Activated naive CD8-positive, alpha-beta T cell treated with anti-CD3 and anti-CD28 coated beads, Interleukin-2, amount 10 ng/mL, durations not matched to agents 7 days and 5 days (primary cell): ENCODE data around the gene HAUS2. TPM values are rescaled to one million over a fixed set of nuclear protein-coding genes. Genes with fewer than 3 reads are reported as not detected.
A peak's percentile ranks its signal among the peaks of the same experiment; 100 is the strongest.
"Not testable (repeated sequence)": the region's sequence is repeated elsewhere in the genome, so short reads cannot be mapped to it uniquely, and the experiment has no call there.

Experiments used
- ATAC-seq: fragments of 150-1000 bp; cut with Tn5 transposase; one replicate; pipeline ENCODE4 v1.10.0; 2021; ENCODE audit warnings: low read depth, moderate library complexity
- POLR2A ChIA-PET: fragments of 350-600 bp; sonication (Branson Sonifier 250); formaldehyde crosslinking; loops from one replicate; lab custom pipeline; 2021; ENCODE audit warnings: antibody characterized with exemption; lab: Charles Lee
- DNase-seq: peaks from one replicate; pipeline ENCODE4 v3.0.0; 2021
- H3K27ac Mint-ChIP-seq: one replicate; pipeline ENCODE4 v1.8.0; 2022; ENCODE audit warnings: mild to moderate bottlenecking, mixed read lengths
- H3K27me3 Mint-ChIP-seq: one replicate; pipeline ENCODE4 v1.8.0; 2022; ENCODE audit warnings: mild to moderate bottlenecking, moderate library complexity, mixed read lengths
- H3K36me3 Mint-ChIP-seq: one replicate; pipeline ENCODE4 v1.8.0; 2021; ENCODE audit warnings: mild to moderate bottlenecking, mixed read lengths
- H3K4me1 Mint-ChIP-seq: one replicate; pipeline ENCODE4 v1.8.0; 2021; ENCODE audit warnings: mixed read lengths
- H3K4me3 Mint-ChIP-seq: one replicate; pipeline ENCODE4 v1.8.0; 2022; ENCODE audit warnings: mild to moderate bottlenecking, moderate library complexity, mixed read lengths
- H3K9me3 Mint-ChIP-seq: one replicate; pipeline ENCODE4 v1.8.0; 2021; ENCODE audit warnings: mixed read lengths
- total RNA-seq, 2 experiments: library from RNA; stranded (reverse); gene quantifications; one replicate each; pipeline ENCODE4 v1.2.3, GENCODE V29; 2021

HAUS2 gene
- total RNA-seq, 2 experiments from 2014 or later: 28.7 to 30.2 TPM

DNA sequence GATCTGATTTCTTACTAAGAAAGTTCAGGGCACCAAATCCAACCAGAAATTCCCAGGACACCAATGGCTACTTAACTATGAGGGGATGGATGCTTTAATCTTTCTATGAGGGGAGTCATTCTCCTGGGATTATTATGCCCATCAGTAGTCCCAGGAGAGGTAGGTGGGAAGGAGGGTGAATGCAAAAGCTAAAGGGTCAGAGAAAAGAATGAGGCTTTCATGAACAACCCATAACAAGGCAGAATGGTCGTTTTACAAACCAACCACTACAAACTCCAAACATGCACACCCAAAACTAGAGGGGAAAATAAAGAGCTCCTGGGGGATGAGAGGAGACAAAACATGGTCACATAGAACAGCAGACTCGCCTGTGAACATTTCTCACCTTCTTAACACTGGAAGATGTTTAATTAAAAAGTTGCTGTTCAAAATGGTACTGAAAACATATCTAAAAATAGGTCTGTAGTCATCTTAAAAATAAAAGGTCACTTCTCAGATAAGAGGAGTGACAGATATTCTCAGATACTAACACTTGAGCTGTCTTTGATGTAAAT is 30.4 kb downstream of the HAUS2 start:
- H3K36me3 Mint-ChIP-seq: peaks cover 1% of the 10 kb centered on the region
- H3K4me1 Mint-ChIP-seq: peaks cover 45% of the 10 kb centered on the region
- no peak overlapping the region for H3K4me3 Mint-ChIP-seq
- no peak for ATAC-seq
- H3K27ac Mint-ChIP-seq: no peak overlapping the region
- POLR2A ChIA-PET: interaction anchor here (0.6 kb wide), 1 partner anchor 1200 kb away, joined by 3 read pairs; no protein-coding TSS in a partner anchor
- no peaks in the 10 kb centered on the region for H3K9me3 Mint-ChIP-seq
- H3K27me3 Mint-ChIP-seq: peaks cover 7% of the 10 kb centered on the region
- no peak for DNase-seq

DNA sequence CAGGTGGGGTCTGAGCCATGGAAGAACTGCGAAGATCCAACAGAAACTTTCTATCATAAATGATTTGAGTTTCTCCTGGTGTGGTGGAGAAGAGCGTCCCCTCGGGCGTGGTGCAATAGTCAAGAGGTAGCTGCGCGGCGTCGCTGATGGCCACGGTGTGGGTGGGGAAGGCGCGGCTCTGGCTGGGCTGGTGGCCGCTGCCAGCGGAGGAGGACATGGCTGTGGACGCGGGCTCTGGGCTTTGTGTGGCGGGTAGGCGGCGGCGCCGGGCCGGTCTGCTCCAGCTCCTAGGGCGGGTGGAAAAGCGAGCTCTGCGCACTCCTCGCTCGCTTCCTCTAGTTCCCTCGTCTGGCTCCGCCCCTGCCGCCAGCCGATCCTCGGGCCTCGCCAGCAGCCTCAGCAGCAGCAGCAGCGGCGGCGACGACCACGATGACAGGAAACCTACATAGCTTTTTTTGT is 32.7 kb downstream of the HAUS2 start:
- H3K36me3 Mint-ChIP-seq: peaks cover 9% of the 10 kb centered on the region
- peak overlapping the region; percentile 87 for H3K27ac Mint-ChIP-seq
- ATAC-seq (peak; percentile 100), DNase-seq (peak; percentile 86)
- H3K27me3 Mint-ChIP-seq: peaks cover 7% of the 10 kb centered on the region
- H3K4me1 Mint-ChIP-seq: peaks cover 37% of the 10 kb centered on the region
- H3K4me3 Mint-ChIP-seq: peak overlapping the region; percentile 87
- POLR2A ChIA-PET: interaction anchor here (1.0 to 3.2 kb wide), 8 partner anchors 24 to 156 kb away, joined by 3 to 23 read pairs (median 4); partner anchors contain the start of genes CDAN1, HAUS2, LRRC57 and ZNF106
- H3K9me3 Mint-ChIP-seq: no peaks in the 10 kb centered on the region

DNA sequence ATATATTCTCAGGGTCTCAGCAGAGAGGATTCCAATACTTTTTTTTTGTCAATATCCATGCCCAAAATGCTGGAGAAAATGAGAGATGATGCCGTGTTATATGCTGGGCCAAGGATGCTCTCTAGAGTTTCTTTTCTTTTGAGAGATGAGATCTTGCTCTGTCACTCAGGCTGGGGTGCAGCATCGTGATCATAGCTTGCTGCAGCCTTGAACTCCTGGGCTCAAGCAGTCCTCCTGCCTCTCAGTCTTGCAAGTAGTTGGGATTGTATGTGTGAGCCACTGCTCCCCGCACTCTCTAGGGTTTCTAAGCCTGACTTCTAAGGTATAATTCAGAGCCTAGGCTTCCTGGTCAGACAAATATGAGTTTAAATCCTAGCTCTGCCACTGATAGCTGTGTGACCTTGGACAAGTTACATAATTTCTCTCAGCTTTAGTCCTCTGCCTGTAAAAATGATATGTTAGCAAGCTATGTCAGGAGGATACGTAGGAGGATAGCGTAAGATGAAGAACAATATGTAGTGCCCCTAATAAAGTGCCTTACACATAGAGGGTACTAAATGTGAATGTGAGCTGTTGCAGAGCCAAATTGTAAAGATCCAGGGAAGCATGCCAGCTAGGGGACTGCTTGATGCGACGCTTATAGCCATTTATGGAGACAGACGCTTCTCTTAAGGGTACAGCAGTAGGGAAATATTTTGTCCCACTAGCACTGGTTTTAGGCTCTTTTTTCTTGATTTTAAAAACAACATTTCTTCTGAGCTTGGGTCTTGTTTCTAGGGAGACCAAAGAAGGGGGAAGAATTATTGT is 34.1 kb downstream of the HAUS2 start:
- Mint-ChIP-seq H3K36me3 (peaks cover 9% of the 10 kb centered on the region), H3K27ac (peak overlapping the region; percentile 8), H3K9me3 (no peaks in the 10 kb centered on the region), H3K4me3 (no peak overlapping the region), H3K4me1 (peaks cover 28% of the 10 kb centered on the region), H3K27me3 (peaks cover 7% of the 10 kb centered on the region)
- ATAC-seq: no peak
- no peak for DNase-seq
- POLR2A ChIA-PET: interaction anchor here (1.0 to 3.2 kb wide), 3 partner anchors 23 to 34 kb away, joined by 4 to 23 read pairs (median 15); partner anchors contain the start of genes HAUS2 and LRRC57

DNA sequence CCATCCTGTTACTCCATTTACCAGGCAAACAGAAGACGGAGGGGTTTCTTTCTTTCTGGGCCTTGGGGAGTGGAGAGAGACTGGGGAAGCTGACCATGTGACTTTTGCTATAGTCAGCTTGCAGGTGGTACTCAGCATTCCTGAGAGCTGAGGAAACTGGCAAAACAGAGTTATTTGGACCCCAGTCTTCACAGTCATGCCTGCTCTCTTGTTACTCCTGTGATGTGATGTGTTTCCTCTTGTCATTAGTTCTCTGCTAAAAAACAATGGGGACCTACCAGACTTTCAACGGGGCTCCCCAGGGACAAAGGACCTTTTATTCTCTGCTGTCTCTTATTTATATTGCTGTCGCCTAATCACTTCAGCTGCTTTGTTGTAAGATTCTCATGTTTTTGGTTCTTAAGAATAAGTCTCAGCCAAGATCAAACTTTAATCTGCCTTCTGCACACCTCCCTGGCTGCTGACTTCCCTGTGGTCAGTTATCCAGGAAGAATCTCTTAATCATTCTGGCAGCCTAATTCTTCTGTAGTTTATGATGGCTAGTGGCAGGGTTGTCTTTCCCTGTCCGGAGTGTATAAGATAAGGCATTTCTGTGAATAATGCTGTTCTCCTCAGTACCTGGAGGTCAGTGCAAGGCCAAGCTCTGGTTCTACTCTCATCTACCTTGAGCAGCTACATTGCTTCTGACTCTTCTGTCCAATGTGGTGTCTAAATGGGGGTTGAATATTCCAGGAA is 35.6 kb downstream of the HAUS2 start:
- POLR2A ChIA-PET: no interaction called here

DNA sequence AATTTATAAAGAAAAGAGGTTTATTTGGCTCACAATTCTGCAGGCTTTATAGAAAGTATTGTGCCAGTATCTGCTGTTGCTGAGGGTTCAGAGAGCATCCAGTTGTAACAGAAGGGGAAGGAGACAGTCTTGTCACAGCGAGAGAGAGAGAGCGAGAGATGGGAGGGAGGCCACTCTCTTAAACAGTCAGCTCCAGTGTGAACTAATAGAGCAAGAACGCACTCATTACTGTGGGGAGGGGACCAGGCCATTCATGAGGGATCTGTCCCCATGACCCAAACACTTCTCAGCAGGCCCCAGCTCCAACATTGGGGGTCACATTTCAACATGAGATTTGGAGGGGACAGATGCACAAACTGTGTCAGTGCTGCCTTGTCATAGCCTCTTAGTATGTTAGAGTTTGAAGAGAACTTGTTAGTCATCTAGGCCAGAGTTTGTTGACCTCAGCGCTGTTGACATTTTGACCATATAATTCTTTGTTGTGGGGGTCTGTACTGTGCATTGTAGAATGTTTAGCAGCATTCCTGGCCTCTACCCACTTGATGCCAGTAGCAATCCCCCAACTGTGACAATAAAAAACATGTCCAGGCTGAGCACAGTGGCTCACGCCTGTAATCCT is 42.1 kb downstream of the HAUS2 start:
- H3K27ac Mint-ChIP-seq: no peak overlapping the region
- H3K4me3 Mint-ChIP-seq: no peak overlapping the region
- H3K9me3 Mint-ChIP-seq: no peaks in the 10 kb centered on the region
- peaks cover 27% of the 10 kb centered on the region for H3K36me3 Mint-ChIP-seq
- ATAC-seq (no peak), DNase-seq (no peak)
- no peaks in the 10 kb centered on the region for H3K4me1 Mint-ChIP-seq
- POLR2A ChIA-PET: interaction anchor here (1.8 kb wide), 1 partner anchor 15 kb away, joined by 10 read pairs; the partner anchor contains the start of gene STARD9
- no peaks in the 10 kb centered on the region for H3K27me3 Mint-ChIP-seq

More for the DNA sequence above, 35.6 kb downstream of the HAUS2 start:
- Mint-ChIP-seq H3K27ac (no peak overlapping the region), H3K36me3 (peaks cover 16% of the 10 kb centered on the region), H3K4me3 (no peak overlapping the region), H3K27me3 (peaks cover 6% of the 10 kb centered on the region), H3K9me3 (no peaks in the 10 kb centered on the region), H3K4me1 (peaks cover 25% of the 10 kb centered on the region)
- DNase-seq: no peak
- ATAC-seq: no peak

DNA sequence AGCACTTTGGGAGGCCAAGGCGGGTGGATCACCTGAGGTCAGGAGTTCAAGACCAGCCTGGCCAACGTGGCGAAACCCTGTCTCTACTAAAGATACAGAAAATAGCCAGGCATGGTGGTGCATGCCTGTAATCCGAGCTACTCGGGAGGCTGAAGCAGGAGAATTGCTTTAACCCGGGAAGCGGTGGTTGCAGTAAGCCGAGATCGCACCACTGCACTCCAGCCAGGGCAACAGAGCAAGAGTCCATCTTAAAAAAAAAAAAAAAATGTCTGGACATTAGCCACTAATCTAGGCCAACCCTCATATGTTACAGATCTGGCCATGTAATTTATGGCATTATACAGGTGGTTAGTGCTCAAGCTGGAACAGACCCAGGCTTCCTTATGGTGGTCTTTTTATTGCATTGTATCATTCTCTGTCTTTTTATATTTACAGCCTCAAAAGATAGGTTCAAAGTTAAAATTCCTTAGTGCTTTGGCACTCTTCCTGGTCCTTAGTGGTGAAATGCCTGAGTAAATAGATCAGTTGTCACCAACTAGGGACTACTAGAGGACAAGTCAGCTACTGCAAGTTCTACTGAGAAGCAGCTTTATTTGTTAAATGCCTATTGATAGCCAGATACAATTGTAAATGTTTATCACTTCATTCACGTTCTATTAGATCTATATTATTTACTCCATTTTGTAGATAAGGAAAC is 42.7 kb downstream of the HAUS2 start:
- no peaks in the 10 kb centered on the region for H3K9me3 Mint-ChIP-seq
- no peaks in the 10 kb centered on the region for H3K4me1 Mint-ChIP-seq
- DNase-seq (no peak), ATAC-seq (no peak)
- peaks cover 24% of the 10 kb centered on the region for H3K36me3 Mint-ChIP-seq
- POLR2A ChIA-PET: interaction anchor here (0.6 to 1.8 kb wide), 2 partner anchors 16 to 1058 kb away, joined by 3 to 10 read pairs; partner anchors contain the start of gene STARD9
- no peaks in the 10 kb centered on the region for H3K27me3 Mint-ChIP-seq
- H3K27ac Mint-ChIP-seq: no peak overlapping the region
- no peak overlapping the region for H3K4me3 Mint-ChIP-seq

DNA sequence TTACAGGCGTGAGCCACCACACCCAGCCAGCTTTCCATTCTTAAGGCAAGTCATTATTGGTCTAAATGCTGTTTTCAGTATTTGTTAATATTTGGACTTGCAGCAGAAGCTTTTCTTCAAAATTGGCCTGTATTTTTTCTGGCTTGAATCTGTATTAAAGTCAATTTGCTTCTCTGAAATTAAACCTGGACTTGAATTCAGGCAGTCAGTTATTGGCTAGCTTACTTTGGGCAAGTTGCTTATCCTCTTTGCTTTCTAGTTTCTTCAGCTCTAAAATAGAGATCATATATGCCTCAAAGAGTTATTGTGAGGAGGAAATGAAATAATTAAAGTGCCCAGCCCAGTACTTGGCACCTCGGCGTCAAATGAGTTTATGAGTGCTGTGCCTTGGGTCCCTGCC is 44.1 kb downstream of the HAUS2 start:
- Mint-ChIP-seq H3K36me3 (peaks cover 25% of the 10 kb centered on the region), H3K4me1 (no peaks in the 10 kb centered on the region), H3K27ac (no peak overlapping the region), H3K27me3 (no peaks in the 10 kb centered on the region), H3K9me3 (no peaks in the 10 kb centered on the region), H3K4me3 (no peak overlapping the region)
- DNase-seq (no peak), ATAC-seq (no peak)
- POLR2A ChIA-PET: interaction anchor here (0.7 kb wide), 1 partner anchor 512 kb away, joined by 3 read pairs; no protein-coding TSS in a partner anchor

DNA sequence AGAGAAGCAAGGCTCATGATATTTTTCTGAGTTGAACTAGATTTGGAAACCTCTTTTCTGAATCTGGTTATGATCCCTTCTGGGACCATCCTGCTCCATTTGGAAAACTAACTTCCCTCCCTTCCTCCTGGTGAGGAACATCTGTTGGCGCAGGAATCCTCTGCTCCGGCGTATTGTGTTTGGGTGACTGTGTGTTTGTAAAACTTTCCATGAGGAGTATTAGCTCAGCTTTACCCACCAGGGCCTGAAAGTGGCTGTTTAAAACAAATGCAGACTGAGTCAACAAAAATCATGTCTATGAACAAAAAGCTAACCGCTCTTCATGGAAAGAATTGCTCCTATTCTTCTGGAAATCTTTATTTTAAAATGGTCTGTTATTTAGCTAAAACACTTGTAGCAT is 44.5 kb downstream of the HAUS2 start:
- H3K36me3 Mint-ChIP-seq: peaks cover 23% of the 10 kb centered on the region
- POLR2A ChIA-PET: interaction anchor here (0.7 to 1.8 kb wide), 2 partner anchors 12 to 513 kb away, joined by 3 to 4 read pairs; no protein-coding TSS in a partner anchor

DNA sequence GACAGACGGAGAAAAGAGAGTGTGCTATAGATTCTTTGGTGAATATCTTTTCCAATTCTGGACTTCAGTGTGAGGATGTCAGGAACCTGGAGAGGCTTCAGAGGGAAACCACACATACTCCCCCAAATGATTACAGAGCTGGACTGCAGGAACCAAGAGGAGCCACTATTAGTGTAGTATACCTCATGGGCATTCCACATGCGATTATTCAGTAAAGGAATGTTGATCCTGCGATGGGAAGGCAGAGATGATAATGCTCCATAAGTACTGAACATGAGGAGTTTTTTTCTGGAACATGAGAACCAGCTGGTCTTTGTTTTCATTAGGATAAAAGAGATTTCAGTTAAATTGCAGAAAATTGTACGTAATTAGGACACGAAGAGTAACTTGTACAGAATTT is 45.5 kb downstream of the HAUS2 start:
- Mint-ChIP-seq H3K36me3 (peaks cover 19% of the 10 kb centered on the region), H3K9me3 (no peaks in the 10 kb centered on the region), H3K27me3 (no peaks in the 10 kb centered on the region), H3K4me3 (no peak overlapping the region), H3K4me1 (no peaks in the 10 kb centered on the region), H3K27ac (no peak overlapping the region)
- ATAC-seq: no peak
- POLR2A ChIA-PET: interaction anchor here (1.8 kb wide), 1 partner anchor 11 kb away, joined by 4 read pairs; no protein-coding TSS in a partner anchor
- no peak for DNase-seq

More for the DNA sequence above, 44.5 kb downstream of the HAUS2 start:
- H3K9me3 Mint-ChIP-seq: no peaks in the 10 kb centered on the region
- no peak for DNase-seq
- no peak overlapping the region for H3K4me3 Mint-ChIP-seq
- ATAC-seq: no peak
- no peak overlapping the region for H3K27ac Mint-ChIP-seq
- no peaks in the 10 kb centered on the region for H3K4me1 Mint-ChIP-seq
- no peaks in the 10 kb centered on the region for H3K27me3 Mint-ChIP-seq

DNA sequence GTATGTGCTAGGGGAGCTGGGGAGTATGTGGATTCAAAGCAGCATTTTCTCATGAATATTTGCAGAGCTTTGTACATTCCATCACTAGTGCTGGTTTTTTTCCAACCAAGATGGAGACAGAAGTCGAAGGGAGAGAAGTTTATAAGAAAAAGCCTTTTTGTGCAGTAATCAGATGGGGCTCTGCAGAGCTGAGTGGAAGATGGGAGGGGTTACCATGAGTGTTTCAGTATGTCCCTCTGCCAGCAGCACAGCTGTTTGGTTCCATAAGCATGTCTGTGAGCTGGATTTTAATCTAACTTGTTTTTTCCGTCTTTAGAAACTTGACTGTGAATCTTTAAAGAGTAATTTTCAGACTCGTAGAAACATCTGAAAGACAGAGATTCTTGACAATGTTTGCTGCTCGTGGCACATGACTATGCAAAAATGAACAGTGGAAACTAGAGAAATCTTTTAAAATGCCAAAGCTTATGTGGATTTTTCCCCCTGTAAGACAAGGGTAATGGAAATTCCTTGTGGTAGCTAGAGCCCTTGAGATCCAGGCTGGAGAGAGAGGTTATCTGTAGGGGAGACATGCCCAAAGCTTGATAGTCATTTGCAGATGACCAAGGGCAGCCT is 47.1 kb downstream of the HAUS2 start:
- no peaks in the 10 kb centered on the region for H3K9me3 Mint-ChIP-seq
- H3K4me1 Mint-ChIP-seq: no peaks in the 10 kb centered on the region
- H3K36me3 Mint-ChIP-seq: peaks cover 17% of the 10 kb centered on the region
- no peak for ATAC-seq
- H3K27me3 Mint-ChIP-seq: no peaks in the 10 kb centered on the region
- POLR2A ChIA-PET: no interaction called here
- DNase-seq: no peak
- no peak overlapping the region for H3K27ac Mint-ChIP-seq
- H3K4me3 Mint-ChIP-seq: no peak overlapping the region

DNA sequence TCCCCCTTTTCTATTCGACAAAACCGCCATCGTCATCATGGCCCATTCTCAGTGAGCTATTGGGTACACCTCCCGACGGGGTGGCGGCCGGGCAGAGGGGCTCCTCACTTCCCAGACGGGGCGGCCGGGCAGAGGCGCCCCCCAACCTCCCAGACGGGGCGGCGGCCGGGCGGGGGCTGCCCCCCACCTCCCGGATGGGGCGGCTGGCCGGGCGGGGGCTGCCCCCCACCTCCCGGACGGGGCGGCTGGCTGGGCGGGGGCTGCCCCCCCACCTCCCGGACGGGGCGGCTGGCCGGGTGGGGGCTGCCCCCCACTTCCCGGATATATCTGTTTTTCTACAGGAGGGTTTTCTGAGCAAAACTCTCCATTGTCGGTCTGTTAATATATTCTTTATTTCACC is 52.7 kb downstream of the HAUS2 start:
- H3K27ac Mint-ChIP-seq, H3K9me3 Mint-ChIP-seq, ATAC-seq, H3K27me3 Mint-ChIP-seq, H3K4me3 Mint-ChIP-seq, POLR2A ChIA-PET, DNase-seq: not testable (repeated sequence)
- H3K4me1 Mint-ChIP-seq: peaks cover 24% of the 10 kb centered on the region
- H3K36me3 Mint-ChIP-seq: peaks cover 18% of the 10 kb centered on the region

DNA sequence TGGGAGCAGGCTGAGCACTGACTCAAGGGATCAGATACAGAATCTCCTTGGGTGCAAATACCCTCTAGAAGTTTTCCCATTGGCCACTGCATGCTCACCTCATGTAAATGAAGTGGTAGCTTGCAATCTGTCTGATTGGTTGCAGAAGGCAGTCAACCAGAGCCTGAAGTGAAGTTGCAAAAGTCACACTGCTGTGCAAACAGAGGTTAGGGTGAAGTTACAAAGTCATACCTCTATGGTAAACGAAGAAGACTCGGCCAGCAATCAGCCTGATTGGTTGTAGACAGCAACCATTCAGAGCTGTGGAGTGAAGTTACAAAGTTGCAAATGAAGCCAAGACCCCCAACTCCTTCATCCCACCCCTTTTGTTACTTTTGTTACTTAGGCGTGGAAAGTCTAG is 53.9 kb downstream of the HAUS2 start:
- DNase-seq (no peak), ATAC-seq (no peak)
- Mint-ChIP-seq H3K9me3 (peaks cover 2% of the 10 kb centered on the region), H3K27ac (no peak overlapping the region), H3K27me3 (no peaks in the 10 kb centered on the region), H3K4me1 (peaks cover 29% of the 10 kb centered on the region), H3K4me3 (no peak overlapping the region), H3K36me3 (peaks cover 18% of the 10 kb centered on the region)
- POLR2A ChIA-PET: no interaction called here
